HG02798 (cell line): ENCODE results near the gene SOCS7.
"Not testable (repeated sequence)": the region's sequence is repeated elsewhere in the genome, so short reads cannot be mapped to it uniquely, and the experiment has no call there.

Source experiments
- ATAC-seq: cut with Tn5 transposase; IDR thresholded peaks from one replicate; pipeline ENCODE4 v1.9.1; 2021; ENCODE audit warnings: mild to moderate bottlenecking; ENCODE audit not compliant: unreplicated experiment, poor library complexity

Gene SOCS7

GRCh38 chr17:38434178-38434665, 82.6 kb downstream of the SOCS7 start:
- no peak for ATAC-seq

- ATAC-seq: no peak
Observed at GRCh38 chr17:38435795-38436194, 84.2 kb downstream of the SOCS7 start.

- ATAC-seq: no peak
Observed at GRCh38 chr17:38436386-38436785, 84.7 kb downstream of the SOCS7 start.

- not testable (repeated sequence) for ATAC-seq
Observed at GRCh38 chr17:38437313-38437712, 85.7 kb downstream of the SOCS7 start.

- ATAC-seq: no peak
Observed at GRCh38 chr17:38439436-38439835, 87.8 kb downstream of the SOCS7 start.

GRCh38 chr17:38440614-38441397, 89.2 kb downstream of the SOCS7 start:
- ATAC-seq: no peak

- no peak for ATAC-seq
Observed at GRCh38 chr17:38441429-38442061, 89.9 kb downstream of the SOCS7 start.

GRCh38 chr17:38442548-38442947, 90.9 kb downstream of the SOCS7 start:
- no peak for ATAC-seq

- ATAC-seq: peak; percentile 58
Observed at GRCh38 chr17:38443356-38444031, 91.8 kb downstream of the SOCS7 start.

- ATAC-seq: peak; percentile 48
Observed at GRCh38 chr17:38444151-38444550, 92.5 kb downstream of the SOCS7 start.

- no peak for ATAC-seq
Observed at GRCh38 chr17:38447502-38448085, 96.0 kb downstream of the SOCS7 start.

GRCh38 chr17:38448208-38448771, 96.6 kb downstream of the SOCS7 start:
- no peak for ATAC-seq

GRCh38 chr17:38449364-38449763, 97.7 kb downstream of the SOCS7 start:
- ATAC-seq: no peak

- no peak for ATAC-seq
Observed at GRCh38 chr17:38450557-38451029, 98.9 kb downstream of the SOCS7 start.

- ATAC-seq: no peak
Observed at GRCh38 chr17:38451030-38451839, 99.6 kb downstream of the SOCS7 start.

GRCh38 chr17:38451840-38452529, 100.3 kb downstream of the SOCS7 start:
- ATAC-seq: no peak

- ATAC-seq: no peak
Observed at GRCh38 chr17:38452719-38453118, 101.1 kb downstream of the SOCS7 start.

- no peak for ATAC-seq
Observed at GRCh38 chr17:38453951-38454421, 102.3 kb downstream of the SOCS7 start.

- ATAC-seq: no peak
Observed at GRCh38 chr17:38454532-38454931, 102.9 kb downstream of the SOCS7 start.
